Measurements from ENCODE around the gene SNX15.

GRCh38 chr11:65086809-65087208 lies 59.6 kb downstream of the SNX15 start:
- TF ChIP-seq, protein P1, sequence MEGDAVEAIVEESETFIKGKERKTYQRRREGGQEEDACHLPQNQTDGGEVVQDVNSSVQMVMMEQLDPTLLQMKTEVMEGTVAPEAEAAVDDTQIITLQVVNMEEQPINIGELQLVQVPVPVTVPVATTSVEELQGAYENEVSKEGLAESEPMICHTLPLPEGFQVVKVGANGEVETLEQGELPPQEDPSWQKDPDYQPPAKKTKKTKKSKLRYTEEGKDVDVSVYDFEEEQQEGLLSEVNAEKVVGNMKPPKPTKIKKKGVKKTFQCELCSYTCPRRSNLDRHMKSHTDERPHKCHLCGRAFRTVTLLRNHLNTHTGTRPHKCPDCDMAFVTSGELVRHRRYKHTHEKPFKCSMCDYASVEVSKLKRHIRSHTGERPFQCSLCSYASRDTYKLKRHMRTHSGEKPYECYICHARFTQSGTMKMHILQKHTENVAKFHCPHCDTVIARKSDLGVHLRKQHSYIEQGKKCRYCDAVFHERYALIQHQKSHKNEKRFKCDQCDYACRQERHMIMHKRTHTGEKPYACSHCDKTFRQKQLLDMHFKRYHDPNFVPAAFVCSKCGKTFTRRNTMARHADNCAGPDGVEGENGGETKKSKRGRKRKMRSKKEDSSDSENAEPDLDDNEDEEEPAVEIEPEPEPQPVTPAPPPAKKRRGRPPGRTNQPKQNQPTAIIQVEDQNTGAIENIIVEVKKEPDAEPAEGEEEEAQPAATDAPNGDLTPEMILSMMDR (IDR thresholded peaks at IDR 0.05; ENCODE audit: low read depth, low read length, poor library complexity, severe bottlenecking), result no peak
- no peak for TF ChIP-seq EZH2phosphoT487 (IDR thresholded peaks at IDR 0.05; ENCODE audit: borderline replicate concordance, low read length)
